ENCODE data around the gene GNAI1.

The GNAI1 gene

GRCh38 chr7:80134536-80135308 is at the start of gene GNAI1:
GNAI1 (plus strand) TSS chr7:80134831; CDS start chr7:80135161, 330 bp downstream.
- H3K27me3 ChIP-seq (ENCODE audit: insufficient read depth, low read length): no peaks in the 10 kb centered on the region
- H3K27ac ChIP-seq (ENCODE audit: low read depth, low read length): peak within 1 kb of the TSS; percentile 35
- H3K36me3 ChIP-seq (ENCODE audit: insufficient read depth, low read length): no peaks in the 10 kb centered on the region
- peaks cover 39% of the 10 kb centered on the region for H3K79me2 ChIP-seq (ENCODE audit: control insufficient read depth, insufficient read depth, low read length, unreplicated experiment)
- H3K4me1 ChIP-seq (ENCODE audit: control insufficient read depth, insufficient read depth, low read length, unreplicated experiment): peaks cover 30% of the 10 kb centered on the region
- H2AFZ ChIP-seq (ENCODE audit: low read length, unreplicated experiment): peak within 1 kb of the TSS; percentile 91
- peak within 1 kb of the TSS; percentile 97 for H3K4me3 ChIP-seq (ENCODE audit: low read depth, low read length)

GRCh38 chr7:80087051-80087770 is 47.4 kb upstream of the GNAI1 start:
- Histone ChIP-seq H3K36me3 (ENCODE audit: insufficient read depth, low read length) (no peaks in the 10 kb centered on the region), H3K27me3 (ENCODE audit: insufficient read depth, low read length) (no peaks in the 10 kb centered on the region), H3K79me2 (ENCODE audit: control insufficient read depth, insufficient read depth, low read length, unreplicated experiment) (no peaks in the 10 kb centered on the region), H3K4me3 (ENCODE audit: low read depth, low read length) (peak overlapping the region; percentile 5), H3K27ac (ENCODE audit: low read depth, low read length) (peak overlapping the region; percentile 48), H3K4me1 (ENCODE audit: control insufficient read depth, insufficient read depth, low read length, unreplicated experiment) (peaks cover 34% of the 10 kb centered on the region), H2AFZ (ENCODE audit: low read length, unreplicated experiment) (peak overlapping the region; percentile 97)

GRCh38 chr7:80087771-80088170 is 46.9 kb upstream of the GNAI1 start:
- H3K36me3 ChIP-seq (ENCODE audit: insufficient read depth, low read length): no peaks in the 10 kb centered on the region
- no peaks in the 10 kb centered on the region for H3K27me3 ChIP-seq (ENCODE audit: insufficient read depth, low read length)
- peak overlapping the region; percentile 5 for H3K4me3 ChIP-seq (ENCODE audit: low read depth, low read length)
- H2AFZ ChIP-seq (ENCODE audit: low read length, unreplicated experiment): peak overlapping the region; percentile 97
- peaks cover 34% of the 10 kb centered on the region for H3K4me1 ChIP-seq (ENCODE audit: control insufficient read depth, insufficient read depth, low read length, unreplicated experiment)
- H3K79me2 ChIP-seq (ENCODE audit: control insufficient read depth, insufficient read depth, low read length, unreplicated experiment): no peaks in the 10 kb centered on the region
- peak overlapping the region; percentile 48 for H3K27ac ChIP-seq (ENCODE audit: low read depth, low read length)

- H3K4me1 ChIP-seq (ENCODE audit: control insufficient read depth, insufficient read depth, low read length, unreplicated experiment): peaks cover 34% of the 10 kb centered on the region
- peak overlapping the region; percentile 48; the same call in 1 of the 2 replicates for H3K27ac ChIP-seq (ENCODE audit: low read depth, low read length)
- peak overlapping the region; percentile 5; the same call in 1 of the 2 replicates for H3K4me3 ChIP-seq (ENCODE audit: low read depth, low read length)
- no peaks in the 10 kb centered on the region for H3K36me3 ChIP-seq (ENCODE audit: insufficient read depth, low read length)
- H3K79me2 ChIP-seq (ENCODE audit: control insufficient read depth, insufficient read depth, low read length, unreplicated experiment): no peaks in the 10 kb centered on the region
- H2AFZ ChIP-seq (ENCODE audit: low read length, unreplicated experiment): peak overlapping the region; percentile 97
- no peaks in the 10 kb centered on the region for H3K27me3 ChIP-seq (ENCODE audit: insufficient read depth, low read length)
These were observed 45.9 kb upstream of the GNAI1 start for GRCh38 chr7:80088705-80089104.

GRCh38 chr7:80089366-80089765 is 45.3 kb upstream of the GNAI1 start:
- Histone ChIP-seq H3K27me3 (ENCODE audit: insufficient read depth, low read length) (no peaks in the 10 kb centered on the region), H2AFZ (ENCODE audit: low read length, unreplicated experiment) (no peak overlapping the region), H3K4me3 (ENCODE audit: low read depth, low read length) (no peak overlapping the region), H3K27ac (ENCODE audit: low read depth, low read length) (no peak overlapping the region), H3K4me1 (ENCODE audit: control insufficient read depth, insufficient read depth, low read length, unreplicated experiment) (peaks cover 34% of the 10 kb centered on the region), H3K36me3 (ENCODE audit: insufficient read depth, low read length) (no peaks in the 10 kb centered on the region), H3K79me2 (ENCODE audit: control insufficient read depth, insufficient read depth, low read length, unreplicated experiment) (no peaks in the 10 kb centered on the region)

- H3K4me1 ChIP-seq (ENCODE audit: control insufficient read depth, insufficient read depth, low read length, unreplicated experiment): peaks cover 22% of the 10 kb centered on the region
- H3K4me3 ChIP-seq (ENCODE audit: low read depth, low read length): no peak overlapping the region
- no peak overlapping the region for H3K27ac ChIP-seq (ENCODE audit: low read depth, low read length)
- H2AFZ ChIP-seq (ENCODE audit: low read length, unreplicated experiment): no peak overlapping the region
- H3K36me3 ChIP-seq (ENCODE audit: insufficient read depth, low read length): no peaks in the 10 kb centered on the region
- no peaks in the 10 kb centered on the region for H3K79me2 ChIP-seq (ENCODE audit: control insufficient read depth, insufficient read depth, low read length, unreplicated experiment)
- no peaks in the 10 kb centered on the region for H3K27me3 ChIP-seq (ENCODE audit: insufficient read depth, low read length)
These were observed 41.3 kb upstream of the GNAI1 start for GRCh38 chr7:80093349-80093748.

- Histone ChIP-seq H3K4me3 (ENCODE audit: low read depth, low read length) (no peak overlapping the region), H2AFZ (ENCODE audit: low read length, unreplicated experiment) (no peak overlapping the region), H3K4me1 (ENCODE audit: control insufficient read depth, insufficient read depth, low read length, unreplicated experiment) (no peaks in the 10 kb centered on the region), H3K36me3 (ENCODE audit: insufficient read depth, low read length) (no peaks in the 10 kb centered on the region), H3K27ac (ENCODE audit: low read depth, low read length) (no peak overlapping the region), H3K27me3 (ENCODE audit: insufficient read depth, low read length) (no peaks in the 10 kb centered on the region), H3K79me2 (ENCODE audit: control insufficient read depth, insufficient read depth, low read length, unreplicated experiment) (no peaks in the 10 kb centered on the region)
These were observed 39.1 kb upstream of the GNAI1 start for GRCh38 chr7:80095545-80095944.

GRCh38 chr7:80097756-80098155 is 36.9 kb upstream of the GNAI1 start:
- no peaks in the 10 kb centered on the region for H3K4me1 ChIP-seq (ENCODE audit: control insufficient read depth, insufficient read depth, low read length, unreplicated experiment)
- no peaks in the 10 kb centered on the region for H3K36me3 ChIP-seq (ENCODE audit: insufficient read depth, low read length)
- no peaks in the 10 kb centered on the region for H3K27me3 ChIP-seq (ENCODE audit: insufficient read depth, low read length)
- H3K27ac ChIP-seq (ENCODE audit: low read depth, low read length): no peak overlapping the region
- peak overlapping the region; percentile 54 for H2AFZ ChIP-seq (ENCODE audit: low read length, unreplicated experiment)
- H3K4me3 ChIP-seq (ENCODE audit: low read depth, low read length): no peak overlapping the region
- H3K79me2 ChIP-seq (ENCODE audit: control insufficient read depth, insufficient read depth, low read length, unreplicated experiment): no peaks in the 10 kb centered on the region

- Histone ChIP-seq H3K27ac (ENCODE audit: low read depth, low read length) (no peak overlapping the region), H3K4me3 (ENCODE audit: low read depth, low read length) (no peak overlapping the region), H3K27me3 (ENCODE audit: insufficient read depth, low read length) (no peaks in the 10 kb centered on the region), H3K36me3 (ENCODE audit: insufficient read depth, low read length) (no peaks in the 10 kb centered on the region), H2AFZ (ENCODE audit: low read length, unreplicated experiment) (no peak overlapping the region), H3K4me1 (ENCODE audit: control insufficient read depth, insufficient read depth, low read length, unreplicated experiment) (no peaks in the 10 kb centered on the region), H3K79me2 (ENCODE audit: control insufficient read depth, insufficient read depth, low read length, unreplicated experiment) (no peaks in the 10 kb centered on the region)
These were observed 35.8 kb upstream of the GNAI1 start for GRCh38 chr7:80098795-80099194.

GRCh38 chr7:80100254-80100653 is 34.4 kb upstream of the GNAI1 start:
- no peaks in the 10 kb centered on the region for H3K36me3 ChIP-seq (ENCODE audit: insufficient read depth, low read length)
- no peak overlapping the region for H2AFZ ChIP-seq (ENCODE audit: low read length, unreplicated experiment)
- H3K4me3 ChIP-seq (ENCODE audit: low read depth, low read length): no peak overlapping the region
- H3K27me3 ChIP-seq (ENCODE audit: insufficient read depth, low read length): no peaks in the 10 kb centered on the region
- no peak overlapping the region for H3K27ac ChIP-seq (ENCODE audit: low read depth, low read length)
- no peaks in the 10 kb centered on the region for H3K79me2 ChIP-seq (ENCODE audit: control insufficient read depth, insufficient read depth, low read length, unreplicated experiment)
- no peaks in the 10 kb centered on the region for H3K4me1 ChIP-seq (ENCODE audit: control insufficient read depth, insufficient read depth, low read length, unreplicated experiment)
